AG10803 (cell line): ENCODE results near the gene ZNF625.

Source experiments
- DNase-seq: peaks from one replicate; pipeline ENCODE4 v3.0.0; 2010; ENCODE audit warnings: low read depth
- H3K4me3 ChIP-seq: 2 replicates; pipeline ENCODE4 v1.5.1; 2011; ENCODE audit warnings: mild to moderate bottlenecking, low read length, control low read depth
- CTCF ChIP-seq: conservative IDR thresholded peaks from 2 replicates; pipeline ENCODE4 v1.5.1; 2011; ENCODE audit warnings: mild to moderate bottlenecking, low read length, control low read depth, inconsistent platforms

Gene ZNF625

DNA sequence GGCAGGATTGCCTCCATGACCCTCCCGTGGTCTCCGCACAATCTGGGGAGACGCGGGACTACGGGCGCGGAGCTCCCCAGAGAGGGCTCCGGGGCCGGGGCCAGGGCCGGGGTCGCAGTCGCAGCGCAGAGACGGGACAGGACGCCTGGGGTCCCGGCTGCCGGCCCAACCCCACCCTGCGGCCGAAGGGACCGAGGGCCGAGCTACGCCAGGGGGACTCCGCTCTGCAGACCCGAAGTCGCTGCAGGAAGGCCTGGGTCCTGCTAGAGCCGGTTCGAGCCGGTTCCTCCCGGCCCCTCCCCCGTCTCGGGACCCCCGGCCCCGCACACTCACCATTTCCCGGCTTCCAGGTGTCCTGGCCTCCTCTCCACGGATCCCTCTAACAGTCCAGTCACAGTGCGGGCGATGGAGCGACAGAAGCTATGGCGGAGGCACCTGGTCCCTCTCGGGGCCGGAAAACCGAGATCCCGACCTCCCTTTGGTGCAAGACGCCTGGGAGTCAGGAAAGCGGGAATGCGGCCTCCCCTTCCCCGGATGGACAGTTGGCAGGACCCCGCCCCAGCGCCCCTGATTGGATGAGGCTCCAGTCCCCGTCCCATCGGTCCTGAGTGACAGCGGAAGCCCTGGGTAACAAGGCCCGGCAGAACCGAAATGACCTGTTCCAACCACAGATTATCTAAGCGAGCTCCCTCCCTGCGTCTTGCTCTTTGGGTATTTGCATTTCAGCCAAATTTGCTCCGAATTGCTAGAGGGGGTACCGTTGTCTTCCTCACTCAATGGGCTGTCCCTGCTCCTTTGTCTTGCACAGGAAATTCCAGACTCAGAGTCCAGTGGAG, at the start of gene ZNF625:
Gene ZNF625, minus strand, starts transcription at position 512 of the 836 bp plus-strand sequence. Its CDS starts 176 bp downstream, at position 336.
- no peak for TF ChIP-seq CTCF
- DNase-seq = peak; percentile 82
- H3K4me3 ChIP-seq = peak within 1 kb of the TSS; percentile 87

DNA sequence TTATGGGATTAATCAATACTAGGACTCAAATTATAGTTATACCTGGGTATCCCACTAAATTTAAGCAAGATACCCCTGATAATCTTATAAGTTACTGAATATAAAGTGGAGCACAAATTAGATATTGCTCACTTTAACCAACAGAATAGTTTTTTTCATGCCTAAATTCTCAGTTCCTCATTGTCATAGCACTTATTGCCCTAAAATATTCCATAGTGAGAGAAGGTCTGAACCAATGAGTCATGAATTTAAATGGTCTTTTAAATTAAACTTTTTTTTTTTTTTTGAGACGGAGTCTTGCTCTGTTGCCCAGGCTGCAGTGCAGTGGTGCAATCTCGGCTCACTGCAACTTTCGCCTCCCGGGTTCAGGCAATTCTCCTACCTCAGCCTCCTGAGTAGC, 48.8 kb upstream of the ZNF625 start:
- TF ChIP-seq CTCF = no peak
- no peak for DNase-seq
- no peak overlapping the region for H3K4me3 ChIP-seq

- TF ChIP-seq CTCF = no peak
- no peak for DNase-seq
- no peak overlapping the region for H3K4me3 ChIP-seq
Observed at GRCh38 chr19:12202250-12202649, 45.7 kb upstream of the ZNF625 start.

DNA sequence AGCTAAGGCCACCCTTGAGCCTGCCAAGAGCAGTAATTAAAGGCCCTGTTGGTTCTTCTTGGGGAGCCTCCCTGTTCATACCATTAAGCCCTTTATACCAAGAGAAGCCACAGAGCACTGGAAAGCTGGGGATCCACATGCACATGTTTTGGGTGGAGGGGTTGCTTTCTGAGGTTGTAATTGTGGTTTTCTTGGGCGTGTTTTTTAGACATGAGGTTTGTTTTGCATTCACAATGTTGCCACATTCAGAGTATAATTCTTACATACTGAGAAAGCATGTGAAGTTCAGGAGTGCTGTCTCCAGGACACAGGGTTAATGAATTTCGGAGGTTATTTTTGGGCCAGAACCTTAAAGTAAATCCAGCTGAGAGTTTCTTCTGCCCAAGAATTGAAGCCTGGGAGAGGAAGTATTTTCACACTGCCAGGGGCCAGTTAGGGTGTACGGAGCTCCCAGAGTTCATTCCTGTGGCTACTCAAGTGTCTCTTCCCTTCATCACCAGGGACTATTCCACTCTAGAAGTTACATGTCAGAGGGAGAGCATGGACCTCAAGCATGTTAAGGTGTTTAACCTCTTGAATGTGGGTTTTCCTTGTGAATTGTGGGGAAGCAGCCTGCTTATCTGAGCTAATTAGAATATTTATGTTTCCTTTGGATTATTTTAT, 43.4 kb upstream of the ZNF625 start:
- TF ChIP-seq CTCF = no peak

DNA sequence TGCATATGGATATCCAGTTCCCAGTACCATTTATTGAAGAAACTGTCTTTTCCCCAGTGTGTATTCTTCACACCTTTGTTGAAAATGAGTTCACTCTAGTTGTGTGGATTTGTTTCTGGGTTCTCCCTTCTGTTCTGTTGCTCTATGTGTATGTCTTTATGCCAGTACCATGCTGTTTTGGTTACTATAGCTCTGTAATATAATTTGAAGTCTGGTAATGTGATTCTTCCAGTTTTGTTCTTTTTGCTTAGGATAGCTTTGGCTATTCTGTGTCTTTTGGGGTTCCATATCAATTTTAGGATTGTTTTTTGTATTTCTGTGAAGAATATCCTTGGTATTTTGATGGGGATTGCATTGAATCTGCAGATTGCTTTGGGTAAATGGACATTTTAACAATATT, 41.6 kb upstream of the ZNF625 start:
- TF ChIP-seq CTCF = no peak
- DNase-seq = no peak
- no peak overlapping the region for H3K4me3 ChIP-seq

More for the DNA sequence above, 43.4 kb upstream of the ZNF625 start:
- DNase-seq = peak; percentile 3
- H3K4me3 ChIP-seq = no peak overlapping the region

GRCh38 chr19:12194827-12195731, 38.5 kb upstream of the ZNF625 start:
- peak overlapping the region; percentile 55 for H3K4me3 ChIP-seq
- peak; percentile 26 for DNase-seq
- no peak for TF ChIP-seq CTCF
